Measurements from ENCODE around the gene ABHD12B.
"Not testable (repeated sequence)": the region's sequence is repeated elsewhere in the genome, so short reads cannot be mapped to it uniquely, and the experiment has no call there.

The ABHD12B gene

GRCh38 chr14:50928002-50928635 is 56.3 kb downstream of the ABHD12B start:
- Histone ChIP-seq H3K27ac (peak overlapping the region in 1 of 21 experiments; percentile 33), H3K4me3 (no peak overlapping the region)

GRCh38 chr14:50929506-50929905 is 57.7 kb downstream of the ABHD12B start:
- H3K4me3 ChIP-seq, result no peak overlapping the region

GRCh38 chr14:50931559-50931958 is 59.7 kb downstream of the ABHD12B start:
- H3K27ac ChIP-seq, result no peak overlapping the region
- H3K4me3 ChIP-seq, result no peak overlapping the region

More at GRCh38 chr14:50929506-50929905, 57.7 kb downstream of the ABHD12B start:
- no peak overlapping the region for H3K27ac ChIP-seq

GRCh38 chr14:50932156-50932555 is 60.3 kb downstream of the ABHD12B start:
- no peak overlapping the region for H3K27ac ChIP-seq
- H3K4me3 ChIP-seq, result no peak overlapping the region

GRCh38 chr14:50932592-50933495 is 61.0 kb downstream of the ABHD12B start:
- H3K4me3 ChIP-seq, result no peak overlapping the region
- no peak overlapping the region for H3K27ac ChIP-seq

GRCh38 chr14:50935126-50936015 is 63.5 kb downstream of the ABHD12B start:
- Histone ChIP-seq H3K4me3 (no peak overlapping the region), H3K27ac (no peak overlapping the region)

- Histone ChIP-seq H3K4me3 (no peak overlapping the region), H3K27ac (peak overlapping the region in 1 of 21 experiments; percentile 26)
Observed at GRCh38 chr14:50936016-50936340, 64.1 kb downstream of the ABHD12B start.

GRCh38 chr14:50936882-50937281 is 65.0 kb downstream of the ABHD12B start:
- H3K4me3 ChIP-seq, result no peak overlapping the region
- peak overlapping the region in 8 of 21 experiments; percentile 11 to 72 (median 26) for H3K27ac ChIP-seq

- Histone ChIP-seq H3K4me3 (no peak overlapping the region), H3K27ac (peak overlapping the region in 9 of 21 experiments; percentile 9 to 72 (median 39))
Observed at GRCh38 chr14:50937325-50937724, 65.5 kb downstream of the ABHD12B start.

- Histone ChIP-seq H3K27ac (peak overlapping the region in 6 of 21 experiments; percentile 3 to 49 (median 11)), H3K4me3 (no peak overlapping the region)
Observed at GRCh38 chr14:50937800-50938199, 65.9 kb downstream of the ABHD12B start.

- Histone ChIP-seq H3K4me3 (no peak overlapping the region), H3K27ac (peak overlapping the region in 1 of 21 experiments; percentile 4)
Observed at GRCh38 chr14:50941151-50941550, 69.3 kb downstream of the ABHD12B start.

- not testable (repeated sequence) for H3K4me3 ChIP-seq, H3K27ac ChIP-seq
Observed at GRCh38 chr14:50941638-50942037, 69.8 kb downstream of the ABHD12B start.

- peak overlapping the region; percentile 33 to 93 (median 84) for H3K27ac ChIP-seq
- H3K4me3 ChIP-seq, result peak overlapping the region; percentile 53 to 80 (median 72)
Observed at GRCh38 chr14:50943261-50943942, 71.5 kb downstream of the ABHD12B start.

- Histone ChIP-seq H3K4me3 (peak within 1 kb of the TSS; percentile 53 to 80 (median 72)), H3K27ac (peak within 1 kb of the TSS; percentile 33 to 93 (median 84))
Observed at GRCh38 chr14:50943943-50944646, 72.2 kb downstream of the ABHD12B start, which contains the start of gene PYGL. TSS of gene PYGL (minus strand) at chr14:50944483. CDS start at chr14:50944403, 80 bp downstream.

GRCh38 chr14:50944647-50945413 is 73.0 kb downstream of the ABHD12B start:
- Histone ChIP-seq H3K27ac (peak overlapping the region; percentile 33 to 93 (median 84)), H3K4me3 (peak overlapping the region; percentile 53 to 80 (median 72))

- peak overlapping the region in 1 of 21 experiments; percentile 3 for H3K27ac ChIP-seq
- H3K4me3 ChIP-seq, result no peak overlapping the region
Observed at GRCh38 chr14:50946234-50946935, 74.5 kb downstream of the ABHD12B start.

GRCh38 chr14:50947446-50947845 is 75.6 kb downstream of the ABHD12B start:
- Histone ChIP-seq H3K4me3 (no peak overlapping the region), H3K27ac (peak overlapping the region in 1 of 21 experiments; percentile 3)

All from skin epidermis (tissue), 12 donors.